Right renal cortex interstitium (tissue), 3 donors: ENCODE results near the gene DHRS11. TPM values are rescaled to one million over a fixed set of nuclear protein-coding genes. Genes with fewer than 3 reads are reported as not detected.

Experiments used
- DNase-seq, 3 donors: peaks; one replicate each; pipeline ENCODE4 v3.0.0-alpha.2; 2013; ENCODE audit warnings: low read depth in 3 of 3, low spot score in 2 of 3
- polyA plus RNA-seq, 3 donors: library from polyadenylated mRNA; unstranded; fragments of 120-200 nt; gene quantifications; one replicate each; pipeline ENCODE4 v1.2.1, GENCODE V29; 2013; ENCODE audit not compliant: insufficient read length in 3 of 3

Gene DHRS11, protein sequence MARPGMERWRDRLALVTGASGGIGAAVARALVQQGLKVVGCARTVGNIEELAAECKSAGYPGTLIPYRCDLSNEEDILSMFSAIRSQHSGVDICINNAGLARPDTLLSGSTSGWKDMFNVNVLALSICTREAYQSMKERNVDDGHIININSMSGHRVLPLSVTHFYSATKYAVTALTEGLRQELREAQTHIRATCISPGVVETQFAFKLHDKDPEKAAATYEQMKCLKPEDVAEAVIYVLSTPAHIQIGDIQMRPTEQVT
- 10 to 100 TPM; 22.6 to 27.7 (median 23.6) TPM for polyA plus RNA-seq

DNA sequence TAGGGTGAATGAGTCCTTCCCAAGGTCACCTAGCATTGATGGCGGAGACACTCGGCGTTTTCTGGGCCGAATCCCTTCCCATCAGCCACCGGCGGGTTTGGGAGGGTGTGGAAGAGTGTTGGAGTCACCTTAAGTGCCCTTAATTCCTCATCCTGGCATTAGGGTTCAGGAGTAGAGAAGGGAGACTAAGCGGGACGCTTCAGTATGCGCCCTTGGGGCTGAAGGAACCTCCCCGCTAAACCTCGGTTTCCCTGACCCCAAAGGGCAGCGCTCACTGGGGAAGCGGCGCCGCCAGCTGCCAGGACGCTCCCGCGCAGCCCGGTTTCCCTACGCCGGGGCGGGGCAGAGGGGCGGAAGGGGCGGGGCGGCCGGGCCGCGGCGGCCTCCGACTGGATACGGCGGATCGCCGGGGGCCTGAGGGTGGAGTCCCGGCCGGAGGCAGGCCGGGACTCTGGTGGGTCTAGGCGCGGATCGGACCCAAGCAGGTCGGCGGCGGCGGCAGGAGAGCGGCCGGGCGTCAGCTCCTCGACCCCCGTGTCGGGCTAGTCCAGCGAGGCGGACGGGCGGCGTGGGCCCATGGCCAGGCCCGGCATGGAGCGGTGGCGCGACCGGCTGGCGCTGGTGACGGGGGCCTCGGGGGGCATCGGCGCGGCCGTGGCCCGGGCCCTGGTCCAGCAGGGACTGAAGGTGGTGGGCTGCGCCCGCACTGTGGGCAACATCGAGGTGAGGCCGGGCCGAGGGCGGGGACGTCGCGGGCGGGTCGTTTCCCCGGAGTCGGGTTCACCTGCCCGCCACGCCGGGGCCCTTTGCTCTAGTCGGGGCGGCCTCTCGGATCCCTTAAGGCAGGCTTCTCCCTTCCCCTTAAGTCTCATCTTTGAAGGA, at the start of gene DHRS11:
Gene DHRS11, plus strand, starts transcription at position 446 of the 882 bp plus-strand sequence. Its CDS starts 131 bp downstream, at position 577.
- DNase-seq: no peak

DNA sequence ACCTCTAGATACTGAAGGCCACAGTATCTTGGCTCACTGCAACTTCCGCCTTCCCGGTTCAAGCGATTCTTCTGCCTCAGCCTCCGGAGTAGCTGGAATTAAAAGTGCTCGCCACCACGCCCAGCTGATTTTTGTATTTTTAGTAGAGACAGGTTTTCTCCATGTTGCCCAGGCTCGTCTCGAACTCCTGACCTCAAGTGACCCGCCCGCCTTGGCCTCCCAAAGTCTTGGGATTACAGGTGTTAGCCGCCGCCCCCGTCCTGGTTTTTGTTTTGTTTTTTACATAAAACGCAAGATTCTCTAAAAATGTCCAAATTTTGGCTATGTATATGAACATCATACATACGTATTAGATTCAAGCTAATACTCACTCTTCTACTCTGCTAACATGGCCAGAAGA, 48.9 kb upstream of the DHRS11 start:
- DNase-seq: no peak

DNA sequence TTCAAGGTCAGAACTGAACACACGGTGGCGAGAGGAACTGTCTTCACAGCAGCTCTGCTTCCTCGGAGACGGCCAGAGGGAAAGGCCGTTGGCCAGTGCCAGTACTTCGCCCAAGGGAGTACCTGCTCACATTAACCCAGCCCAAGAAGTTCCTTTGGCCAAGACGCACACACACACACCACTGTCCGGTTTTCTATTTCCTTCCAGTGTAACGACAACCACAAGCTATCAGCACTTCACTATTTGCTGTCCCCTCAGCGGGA, 47.7 kb upstream of the DHRS11 start:
- DNase-seq: peak; percentile 31 to 40 (median 31)

DNA sequence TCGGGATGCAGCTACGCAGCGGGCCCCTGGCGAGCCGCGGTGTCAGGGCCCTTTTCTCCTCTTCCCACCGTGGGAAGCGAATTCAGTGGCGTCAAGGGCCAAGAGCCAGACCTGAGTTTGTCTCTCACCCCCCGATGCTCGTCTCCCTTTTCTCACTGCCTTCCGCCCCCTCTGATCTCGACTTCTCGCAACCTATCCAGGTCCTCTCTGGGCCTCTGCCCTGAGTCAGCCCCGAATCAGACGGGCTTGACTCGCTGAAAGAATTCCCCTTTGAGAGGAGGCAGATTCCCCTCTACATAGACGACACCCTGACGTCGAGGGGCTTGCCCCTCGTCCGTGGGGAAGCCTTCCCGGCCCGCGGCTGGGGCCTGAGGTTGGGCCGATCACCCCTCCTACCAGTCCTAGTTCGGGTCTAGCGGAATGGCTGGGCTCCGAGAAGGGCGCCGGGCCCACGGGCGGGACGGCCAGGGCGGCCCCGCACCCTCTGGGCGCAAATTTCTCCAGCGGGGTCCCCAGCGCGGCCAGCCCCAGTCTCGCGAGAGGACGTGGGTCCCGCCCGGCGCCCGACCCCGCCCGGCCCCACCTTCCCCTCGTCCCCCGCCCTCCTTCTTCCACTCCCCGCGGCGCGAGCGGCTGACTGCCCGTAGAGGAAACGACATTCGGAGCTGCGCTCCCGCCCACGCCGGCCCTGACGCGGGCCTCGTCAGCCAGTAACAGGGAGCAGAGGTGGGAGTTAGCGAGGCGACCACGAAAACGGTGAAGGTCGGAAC, 47.2 kb upstream of the DHRS11 start, which contains the start of gene GGNBP2:
Gene GGNBP2, plus strand, starts transcription at position 613 of the 770 bp plus-strand sequence. CDS start 806 bp downstream, outside the sequence.
- DNase-seq: peak; percentile 75 to 86 (median 85)

DNA sequence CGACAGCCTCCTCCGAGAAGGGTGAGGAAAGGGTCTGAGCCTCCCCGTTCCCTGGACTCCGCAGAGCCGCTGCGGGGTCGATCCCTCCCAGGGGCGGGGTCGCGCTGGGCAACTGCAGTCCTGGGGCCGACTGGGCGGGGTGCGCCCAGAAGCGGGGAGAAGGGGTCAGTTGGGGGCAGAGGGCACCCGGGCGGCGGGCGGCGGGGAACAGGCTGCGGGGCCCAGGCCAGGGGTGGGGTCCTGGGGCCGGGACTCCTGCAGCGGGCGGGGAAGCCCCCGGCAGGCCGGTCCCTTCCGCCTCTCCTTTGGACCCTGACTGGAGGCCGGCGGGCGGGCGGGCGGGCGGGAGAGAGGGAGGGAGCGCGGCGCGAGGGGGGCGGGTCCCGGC, 46.6 kb upstream of the DHRS11 start:
- DNase-seq: no peak

DNA sequence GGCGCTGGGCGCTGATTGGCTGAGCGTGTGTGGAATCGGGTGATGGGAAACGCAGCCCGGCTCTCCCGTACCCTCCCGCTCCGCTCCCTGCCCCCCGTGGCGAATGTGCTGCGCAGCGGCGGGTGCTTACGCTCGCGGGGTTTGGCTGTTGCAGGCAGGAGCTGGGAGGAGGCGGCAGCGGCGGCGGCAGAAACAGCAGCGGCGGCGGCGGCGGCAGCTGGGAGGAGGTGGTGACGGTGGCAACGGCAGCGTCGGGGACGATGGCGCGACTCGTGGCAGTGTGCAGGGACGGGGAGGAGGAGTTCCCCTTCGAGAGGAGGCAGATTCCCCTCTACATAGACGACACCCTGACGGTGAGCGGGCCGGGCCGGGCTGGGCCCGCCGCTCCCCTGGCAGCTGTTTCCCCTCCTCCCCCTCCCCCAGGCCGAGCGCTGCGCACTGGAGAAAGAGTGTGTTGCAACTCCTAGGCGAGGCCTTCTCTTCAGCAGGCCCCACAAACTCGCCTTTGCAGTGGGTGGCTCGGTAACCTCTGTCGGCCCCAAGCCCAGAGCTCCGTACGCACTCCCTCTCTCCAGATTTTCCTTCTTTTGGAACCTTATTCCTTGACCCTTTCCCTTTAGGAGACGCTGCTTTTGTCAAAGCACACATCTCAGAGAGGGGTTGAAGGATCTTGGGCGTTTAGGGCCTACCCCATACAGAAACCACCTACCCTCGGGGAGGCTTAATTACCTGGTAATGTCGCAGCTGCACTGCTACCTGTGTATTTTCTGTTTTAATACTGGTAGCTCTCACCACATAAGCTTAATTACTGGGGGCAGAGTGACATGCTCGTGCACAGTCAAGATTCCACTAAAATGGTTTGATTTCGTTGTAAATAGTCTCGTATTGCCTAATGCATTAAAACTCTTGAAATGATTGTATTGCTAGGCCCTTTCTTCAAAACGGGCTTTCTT, 45.9 kb upstream of the DHRS11 start:
- DNase-seq: peak; percentile 83 to 97 (median 93)

DNA sequence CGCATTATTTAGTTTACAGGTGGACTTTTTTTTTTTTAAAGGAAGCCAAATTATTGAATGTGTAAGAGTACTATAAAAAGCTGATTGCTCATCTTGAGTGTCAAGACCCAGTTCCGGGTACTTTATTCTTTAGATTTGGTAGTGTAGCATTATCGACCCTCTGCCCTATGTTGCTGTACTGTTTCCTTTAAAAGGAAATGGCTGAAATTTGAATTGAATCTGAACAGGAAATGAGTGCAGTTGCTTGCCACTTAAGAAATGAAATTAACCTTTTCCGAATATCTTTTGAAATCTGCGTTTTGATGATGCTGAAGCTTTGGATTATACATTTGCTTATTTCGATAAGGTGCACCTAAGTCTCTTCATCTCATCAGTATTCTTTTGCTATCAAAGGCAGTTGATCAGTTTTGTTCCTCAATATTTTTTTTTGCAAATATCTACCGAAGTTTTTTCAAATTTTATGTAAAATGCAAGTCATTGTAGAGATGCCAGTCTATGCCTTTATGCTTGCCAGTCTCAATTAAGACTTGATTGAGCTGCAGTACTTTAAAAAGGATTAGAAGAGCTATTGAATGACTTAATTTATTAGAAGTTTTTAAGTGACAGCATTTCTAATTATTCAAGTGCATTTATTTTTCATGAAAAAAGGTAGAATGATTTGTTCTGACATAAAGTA, 45.1 kb upstream of the DHRS11 start:
- no peak for DNase-seq

DNA sequence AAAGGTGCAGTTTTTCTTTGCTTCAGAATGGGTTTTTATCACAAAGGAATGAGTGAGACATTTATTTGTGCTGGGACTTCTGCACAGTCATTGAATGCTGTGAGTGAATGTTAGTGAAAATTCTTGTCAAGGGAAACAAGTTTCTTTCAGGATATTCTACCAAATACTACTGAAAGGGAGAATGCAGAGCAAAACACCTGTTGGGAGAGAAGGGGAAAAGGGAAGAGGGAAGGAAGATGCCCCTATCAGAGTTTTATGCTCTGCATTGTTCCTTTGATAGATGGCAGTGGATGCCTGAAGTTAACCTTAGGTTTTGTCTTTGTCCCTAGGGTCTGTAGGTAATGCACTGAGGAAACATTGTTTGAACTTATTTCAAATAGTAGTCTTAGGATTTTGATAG, 43.9 kb upstream of the DHRS11 start:
- DNase-seq: no peak

DNA sequence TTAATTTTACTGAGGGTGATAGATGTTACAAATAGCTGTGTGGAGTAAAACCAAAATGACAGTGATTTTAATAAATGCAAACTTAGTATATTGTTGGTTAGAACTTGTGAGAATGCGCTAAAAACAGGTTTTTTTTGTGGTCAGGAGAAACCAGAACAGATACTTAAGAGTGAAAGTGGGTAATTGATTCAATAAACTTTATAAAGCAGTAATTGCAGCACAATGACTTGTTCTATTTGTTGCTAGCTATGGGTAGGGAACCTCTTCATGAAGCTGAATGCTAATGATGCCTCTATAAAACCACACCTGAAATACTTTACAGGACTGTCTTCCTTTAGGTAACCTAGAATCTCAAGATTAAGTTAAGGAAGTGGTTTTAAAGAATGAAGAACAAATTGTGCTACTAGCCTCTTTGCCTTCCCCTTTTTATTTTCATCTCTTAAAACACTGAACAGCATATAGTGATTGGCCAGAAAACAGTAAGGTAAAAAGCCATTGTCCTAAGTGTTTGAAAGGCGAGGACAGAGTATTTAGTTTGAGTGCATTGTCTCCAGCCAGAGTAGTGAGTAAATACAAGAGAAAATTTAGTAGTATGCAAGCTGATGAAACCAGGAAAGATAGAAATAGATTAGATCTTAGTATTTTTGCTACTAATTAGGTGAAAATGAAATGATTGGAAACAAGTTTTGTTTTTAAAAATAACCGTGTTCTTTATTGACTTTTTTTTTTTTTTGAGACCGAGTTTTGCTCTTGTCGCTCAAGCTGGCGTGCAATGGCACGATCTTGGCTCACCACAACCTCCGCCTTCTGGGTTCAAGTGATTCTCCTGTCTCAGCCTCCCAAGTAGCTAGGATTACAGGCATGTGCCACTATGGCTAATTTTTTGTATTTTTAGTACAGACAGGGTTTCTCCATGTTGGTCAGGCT, 40.9 kb upstream of the DHRS11 start:
- DNase-seq: no peak

DNA sequence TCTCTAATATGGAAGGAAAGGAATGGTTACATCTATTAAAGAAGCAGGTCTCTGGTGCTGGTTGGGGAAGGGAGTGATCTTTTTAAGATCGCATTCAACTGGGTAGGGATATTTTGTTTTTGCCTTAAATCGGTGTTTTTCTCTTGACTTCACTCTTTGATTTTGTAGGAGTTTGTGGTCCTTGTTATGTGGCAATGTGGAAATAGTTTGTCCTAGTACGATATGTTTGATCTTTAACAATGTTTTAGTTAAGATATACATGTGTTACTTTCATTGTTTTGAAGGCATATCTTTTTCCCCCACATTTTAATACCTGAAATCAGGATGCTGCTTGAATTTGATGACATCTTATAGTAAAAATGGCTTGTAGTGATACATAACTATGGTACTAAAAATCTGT, 38.2 kb upstream of the DHRS11 start:
- DNase-seq: no peak

DNA sequence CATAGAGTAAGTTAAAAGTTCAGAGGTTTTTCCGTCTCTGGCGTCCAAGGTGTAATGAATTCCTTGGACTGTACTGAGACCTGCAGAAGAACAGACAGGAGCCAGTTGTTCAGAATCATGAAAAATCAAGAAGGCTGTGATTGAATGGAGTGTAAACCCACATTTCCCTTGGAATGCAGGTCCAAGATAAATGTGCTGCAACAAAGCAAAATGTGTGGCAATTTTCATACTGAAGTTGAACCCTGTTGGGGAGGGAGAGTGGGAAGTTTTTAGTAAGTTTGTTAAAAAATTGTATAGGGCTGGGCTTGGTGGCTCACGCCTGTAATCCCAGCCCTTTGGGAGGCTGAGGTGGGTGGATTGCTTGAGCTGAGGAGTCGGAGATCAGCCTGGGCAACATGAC, 25.6 kb upstream of the DHRS11 start:
- DNase-seq: no peak

DNA sequence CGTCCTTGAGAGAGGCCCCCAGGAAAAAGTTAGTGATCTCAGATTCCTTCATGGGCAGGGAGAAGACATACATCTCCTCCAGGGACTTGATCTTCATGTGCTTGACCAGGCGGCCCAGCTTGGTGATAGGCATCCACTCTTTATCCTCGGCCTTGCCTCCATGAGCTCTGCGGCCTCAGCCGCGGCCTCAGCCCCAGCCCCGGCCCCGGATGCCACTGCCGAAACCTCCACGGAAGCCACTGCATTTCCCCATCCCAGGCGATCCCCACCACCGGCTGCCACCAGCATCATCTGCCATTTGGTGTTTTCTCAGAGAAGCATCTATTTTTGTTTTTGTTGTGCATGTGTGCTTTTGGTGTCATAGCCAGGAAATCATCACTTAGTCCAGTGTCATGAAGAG, 16.7 kb upstream of the DHRS11 start:
- no peak for DNase-seq

DNA sequence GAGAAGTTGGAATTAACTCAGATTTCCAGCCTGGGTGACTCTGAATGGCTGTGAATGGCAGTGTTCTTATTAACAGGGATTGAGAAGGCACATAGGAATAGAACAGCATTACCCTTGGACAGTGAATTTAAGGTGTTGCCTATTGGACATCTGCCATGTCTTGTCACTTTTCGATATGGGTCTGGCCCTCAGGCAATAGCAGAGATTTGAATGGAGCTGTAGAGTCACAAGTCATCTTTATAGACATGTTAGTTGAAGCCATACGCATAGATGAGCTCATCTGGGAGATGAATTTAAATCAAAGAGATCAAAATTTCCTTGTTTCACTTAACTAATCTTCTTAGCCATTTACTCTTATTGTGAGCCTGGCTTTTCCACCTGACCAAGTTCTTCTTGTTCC, 14.9 kb upstream of the DHRS11 start:
- no peak for DNase-seq

DNA sequence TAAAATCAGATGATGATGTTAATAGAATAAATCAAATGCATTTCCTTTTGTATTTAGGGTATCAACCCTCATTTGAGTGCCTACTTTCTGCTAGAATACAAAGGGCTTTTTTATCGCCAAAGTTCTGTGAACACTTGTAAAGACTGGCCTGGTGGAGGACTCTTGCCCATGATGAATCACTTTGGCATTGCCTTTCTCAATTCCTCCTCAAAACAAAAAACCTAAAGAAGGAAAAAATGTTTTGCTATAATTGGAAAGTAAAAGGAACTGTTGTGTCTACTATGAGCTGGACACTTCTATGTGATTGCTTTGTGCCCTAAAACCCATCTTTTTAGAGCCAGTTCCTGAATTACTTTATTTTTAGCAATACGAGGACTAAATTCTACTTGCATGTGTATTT, 13.0 kb upstream of the DHRS11 start:
- no peak for DNase-seq

DNA sequence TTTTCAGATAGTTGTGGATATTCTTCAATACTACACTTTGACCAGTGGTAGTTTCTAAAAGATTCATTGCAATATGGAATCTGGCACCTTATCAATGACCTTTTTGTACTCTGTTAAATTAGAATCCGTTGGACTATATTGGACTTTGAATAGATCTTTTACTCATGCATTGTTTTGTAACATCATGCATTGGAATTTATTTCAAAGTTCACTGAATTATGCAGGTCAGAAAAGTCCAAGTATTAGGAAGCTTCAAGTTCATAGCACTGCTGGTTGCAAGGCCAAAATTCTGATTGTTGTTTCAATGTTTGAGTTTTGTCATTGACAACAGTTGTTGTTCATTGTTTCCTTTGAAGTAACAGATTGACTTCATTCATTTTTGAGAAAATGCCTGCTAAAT, 7.9 kb upstream of the DHRS11 start:
- DNase-seq: no peak

DNA sequence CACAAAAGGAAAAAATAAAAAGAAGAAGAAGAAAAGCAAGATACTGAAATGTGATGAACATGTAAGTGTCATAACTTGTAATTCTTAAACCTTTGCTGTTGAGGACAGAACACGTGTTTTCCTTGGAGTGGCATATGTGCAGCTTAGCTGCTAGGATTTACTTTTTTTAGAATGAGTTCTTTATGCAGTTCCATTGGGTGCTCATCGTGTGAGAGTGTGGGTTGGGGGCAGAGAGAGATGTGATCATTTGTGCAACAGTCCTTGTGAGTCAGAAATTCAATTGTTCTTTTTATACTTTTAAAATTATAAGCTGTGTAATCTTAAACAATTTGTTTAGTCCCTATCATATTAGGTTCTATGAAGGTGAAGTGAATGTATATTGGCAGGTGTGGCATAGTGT, 5.5 kb upstream of the DHRS11 start:
- no peak for DNase-seq

DNA sequence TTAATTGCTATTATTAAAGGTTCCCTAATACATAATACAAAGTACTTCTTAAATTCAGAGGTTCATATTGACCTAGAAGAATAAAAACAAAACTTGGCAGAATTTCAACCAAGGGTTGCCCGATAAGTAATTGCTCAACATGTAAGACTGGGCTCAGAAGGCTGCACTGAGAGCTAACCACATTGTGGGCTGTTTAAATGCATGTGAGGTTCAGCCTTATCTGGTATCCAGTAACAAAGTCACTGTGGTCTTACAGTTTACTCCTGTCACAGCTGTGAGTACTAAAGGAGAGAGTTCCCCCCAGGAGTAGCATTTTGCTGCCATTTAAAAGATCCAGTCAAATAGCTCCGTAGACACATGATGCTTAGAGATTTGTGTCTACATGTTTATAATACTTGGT, 1.6 kb upstream of the DHRS11 start:
- DNase-seq: no peak

DNA sequence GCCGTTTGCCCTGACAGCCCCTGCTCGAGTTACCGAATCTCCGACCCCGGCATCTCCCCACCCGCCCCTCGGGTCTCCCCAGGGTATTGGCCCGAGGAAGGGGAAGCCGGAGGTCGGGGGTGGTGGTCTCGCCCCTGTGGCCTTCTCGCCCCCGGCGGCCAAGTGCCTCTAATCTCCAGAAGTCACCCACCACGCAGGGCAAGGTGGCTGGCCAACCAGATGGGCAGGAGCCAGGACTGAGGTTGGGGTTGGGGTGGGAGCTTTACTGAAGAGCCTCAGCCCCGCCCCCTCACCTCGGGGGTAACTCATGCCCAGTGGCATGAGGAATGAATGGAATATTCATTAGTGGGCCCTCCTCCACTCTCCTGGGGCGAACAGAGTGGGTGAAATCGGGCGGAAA, 637 bp downstream of the DHRS11 start:
- no peak for DNase-seq
